GM18951 (cell line): ENCODE results near the gene AFAP1.

Experiments used
- POLR2A ChIP-seq: IDR thresholded peaks from 4 replicates; pipeline ENCODE4 v1.6.1; 2011; ENCODE audit warnings: mild to moderate bottlenecking; ENCODE audit not compliant: insufficient read length, insufficient read depth; ENCODE audit errors: extremely low read depth
- in situ Hi-C: fragments of 300-500 bp; cut with MboI; formaldehyde crosslinking; loops from one replicate; pipeline ENCODE4 v1.12.0; 2022; ENCODE audit warnings: low sequenced_read_pairs, mixed read lengths, inconsistent platforms; ENCODE audit not compliant: unreplicated experiment

Gene AFAP1

GRCh38 chr4:7863911-7864681, 75.6 kb downstream of the AFAP1 start:
- TF ChIP-seq POLR2A, result no peak
- in situ Hi-C loops, result no loop called here

- TF ChIP-seq POLR2A, result no peak
- in situ Hi-C loops, result no loop called here
Measured at GRCh38 chr4:7862561-7863192, 77.0 kb downstream of the AFAP1 start.

- in situ Hi-C loops, result no loop called here
- no peak for TF ChIP-seq POLR2A
Measured at GRCh38 chr4:7861440-7861881, 78.2 kb downstream of the AFAP1 start.

- TF ChIP-seq POLR2A, result no peak
- in situ Hi-C loops, result no loop called here
Measured at GRCh38 chr4:7860600-7861163, 79.0 kb downstream of the AFAP1 start.

GRCh38 chr4:7859326-7859725, 80.3 kb downstream of the AFAP1 start:
- in situ Hi-C loops, result no loop called here
- TF ChIP-seq POLR2A, result no peak

GRCh38 chr4:7858498-7858897, 81.2 kb downstream of the AFAP1 start:
- no peak for TF ChIP-seq POLR2A
- in situ Hi-C loops, result no loop called here

- in situ Hi-C loops, result no loop called here
- TF ChIP-seq POLR2A, result no peak
Measured at GRCh38 chr4:7857993-7858392, 81.7 kb downstream of the AFAP1 start.

- no peak for TF ChIP-seq POLR2A
- in situ Hi-C loops, result no loop called here
Measured at GRCh38 chr4:7857238-7857701, 82.4 kb downstream of the AFAP1 start.

GRCh38 chr4:7855731-7856130, 83.9 kb downstream of the AFAP1 start:
- in situ Hi-C loops, result no loop called here
- TF ChIP-seq POLR2A, result no peak

GRCh38 chr4:7854697-7855370, 84.8 kb downstream of the AFAP1 start:
- in situ Hi-C loops, result no loop called here
- TF ChIP-seq POLR2A, result no peak

GRCh38 chr4:7854216-7854615, 85.4 kb downstream of the AFAP1 start:
- no peak for TF ChIP-seq POLR2A
- in situ Hi-C loops, result no loop called here

- TF ChIP-seq POLR2A, result no peak
- in situ Hi-C loops, result no loop called here
Measured at GRCh38 chr4:7853271-7853670, 86.4 kb downstream of the AFAP1 start.

- in situ Hi-C loops, result no loop called here
Measured at GRCh38 chr4:7852568-7853185, 87.0 kb downstream of the AFAP1 start.

More at GRCh38 chr4:7852568-7853185, 87.0 kb downstream of the AFAP1 start:
- TF ChIP-seq POLR2A, result no peak
